ENCODE results near the gene IFT80. TPM values are rescaled to one million over a fixed set of nuclear protein-coding genes. Genes with fewer than 3 reads are reported as not detected.

The IFT80 gene
- total RNA-seq, result 87.1 and 89.7 TPM in 2 replicates

DNA sequence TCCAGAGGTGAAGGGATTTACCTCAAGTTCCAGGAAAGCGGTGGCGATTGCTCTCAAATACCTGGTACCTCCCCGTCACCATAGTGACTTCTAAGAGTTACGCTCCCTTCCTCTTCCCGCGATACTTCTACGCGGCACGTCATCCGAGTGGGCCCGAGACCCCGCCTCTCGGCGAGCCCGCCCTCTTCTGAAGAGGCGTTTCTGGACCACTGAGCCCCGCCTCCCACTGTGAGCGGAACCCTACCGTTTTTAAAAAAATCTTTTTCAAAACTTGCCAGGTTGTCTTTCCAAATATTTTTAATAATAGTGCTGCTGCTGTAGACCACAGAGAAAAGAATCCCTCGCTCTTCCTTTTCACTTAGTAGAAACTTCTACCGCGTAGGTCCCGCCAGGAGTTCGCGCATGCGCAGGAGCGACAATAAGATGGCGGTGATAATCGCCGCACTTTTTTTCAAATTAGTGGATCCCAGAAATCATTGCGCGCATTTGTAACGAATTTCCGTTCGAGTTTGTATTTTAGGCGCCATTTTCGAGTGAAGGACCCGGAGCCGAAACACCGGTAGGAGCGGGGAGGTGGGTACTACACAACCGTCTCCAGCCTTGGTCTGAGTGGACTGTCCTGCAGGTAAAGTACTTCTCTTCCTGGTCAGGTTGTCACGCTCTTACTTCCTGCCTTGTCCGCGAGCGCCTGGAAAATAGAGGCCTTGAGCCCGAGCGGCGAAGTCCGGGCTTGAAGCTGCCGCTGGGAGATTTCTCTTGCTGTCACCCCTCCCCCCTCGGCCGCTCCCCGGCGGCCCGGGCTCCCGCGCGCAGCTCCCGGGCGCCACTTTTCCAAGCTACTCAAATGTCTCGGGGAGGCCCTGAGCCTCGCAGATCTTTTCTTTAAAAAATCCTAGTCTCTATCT is at the start of gene IFT80, which contains the start of gene SMC4:
Gene IFT80, minus strand, starts transcription at position 101 of the 905 bp plus-strand sequence. CDS start 14,625 bp downstream, outside the sequence.
Gene SMC4, plus strand, starts transcription at position 526 of the 905 bp plus-strand sequence. CDS start 1,177 bp downstream, outside the sequence.

DNA sequence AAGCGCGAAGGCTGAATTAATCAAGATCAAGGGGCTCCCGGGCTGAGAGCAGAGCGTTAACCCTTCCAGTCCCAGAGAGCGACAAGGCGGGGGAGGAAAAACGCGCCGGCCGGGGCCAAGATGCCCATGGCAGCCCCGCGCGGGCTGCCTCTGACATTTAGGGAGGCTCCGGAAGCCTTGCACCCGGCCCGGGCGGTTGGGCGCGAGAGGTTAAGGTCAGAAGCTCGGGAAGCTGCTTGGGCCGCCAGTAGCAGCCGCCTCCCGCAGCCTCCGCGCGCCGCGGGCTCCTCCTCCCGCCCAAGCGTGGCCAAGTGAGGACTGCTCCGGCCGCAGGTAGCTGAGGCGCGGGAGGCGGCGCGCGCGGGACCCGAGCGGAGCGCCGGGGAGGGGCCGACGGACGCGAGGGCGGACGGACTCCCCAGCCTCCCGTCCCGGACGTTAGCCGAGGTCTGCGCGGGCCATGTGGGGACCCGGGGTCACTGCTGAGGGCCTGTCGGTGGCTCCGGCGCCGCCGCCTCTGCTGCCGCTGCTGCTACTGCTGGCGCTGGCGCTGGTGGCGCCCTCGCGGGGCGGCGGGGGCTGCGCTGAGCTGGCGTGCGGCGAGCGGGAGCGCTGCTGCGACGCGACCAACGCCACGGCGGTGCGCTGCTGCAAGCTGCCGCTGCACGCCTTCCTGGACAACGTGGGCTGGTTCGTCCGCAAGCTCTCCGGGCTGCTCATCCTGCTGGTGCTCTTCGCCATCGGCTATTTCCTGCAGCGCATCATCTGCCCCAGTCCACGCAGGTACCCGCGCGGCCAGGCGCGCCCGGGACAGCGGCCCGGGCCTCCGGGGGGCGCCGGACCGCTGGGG is 173.6 kb downstream of the IFT80 start, which contains the start of gene C3orf80:
Gene C3orf80, plus strand, starts transcription at position 247 of the 850 bp plus-strand sequence. Its CDS starts 214 bp downstream, at position 461.

Other genes starting within 250 kb of the IFT80 start
- 1.7 and 4.9 TPM in 2 replicates for gene C3orf80, start 173.8 kb downstream of the IFT80 start, total RNA-seq
- 65.1 and 164 TPM in 2 replicates for gene SMC4, start 425 bp upstream of the IFT80 start, total RNA-seq
- 30.2 and 40.2 TPM in 2 replicates for gene TRIM59, start 50.6 kb upstream of the IFT80 start, total RNA-seq
- gene KPNA4, start 166.3 kb upstream of the IFT80 start, total RNA-seq, result 36.6 and 45.6 TPM in 2 replicates